HepG2 (cell line): Measurements from ENCODE around the gene DNAJB12. TPM values are rescaled to one million over a fixed set of nuclear protein-coding genes. Genes with fewer than 3 reads are reported as not detected.
A peak's percentile ranks its signal among the peaks of the same experiment; 100 is the strongest.

Experiments used
- FOXK2 ChIP-seq: fragments of 450-650 bp; IDR thresholded peaks from 2 replicates; pipeline ENCODE4 v1.6.1; 2016
- JARID2 ChIP-seq: sonication (generic); formaldehyde crosslinking; IDR thresholded peaks from 2 replicates; pipeline ENCODE4 v1.8.1; 2023; ENCODE audit warnings: missing genetic modification reagents, inconsistent platforms; ENCODE audit not compliant: insufficient replicate concordance
- MAF1 ChIP-seq: sonication (generic); formaldehyde crosslinking; IDR thresholded peaks from 2 replicates; pipeline ENCODE4 v1.5.0; 2020; ENCODE audit warnings: missing genetic modification reagents, borderline replicate concordance
- MED8 ChIP-seq: sonication (generic); formaldehyde crosslinking; IDR thresholded peaks from 2 replicates; pipeline ENCODE4 v1.8.1; 2023; ENCODE audit warnings: mild to moderate bottlenecking, missing genetic modification reagents; ENCODE audit not compliant: insufficient replicate concordance
- MYNN ChIP-seq: sonication (generic); formaldehyde crosslinking; IDR thresholded peaks from 2 replicates; pipeline ENCODE4 v1.4.0; 2020; ENCODE audit warnings: mild to moderate bottlenecking, low read depth, missing genetic modification reagents
- SMAD1 ChIP-seq: sonication (generic); formaldehyde crosslinking; IDR thresholded peaks from 2 replicates; pipeline ENCODE4 v1.4.0; 2020; ENCODE audit warnings: missing genetic modification reagents, low read depth, mild to moderate bottlenecking, borderline replicate concordance
- SMC3 ChIP-seq: IDR thresholded peaks from 2 replicates; pipeline ENCODE4 v1.6.1; 2011; ENCODE audit warnings: low read length, improper control_type of control experiment
- TEAD3 ChIP-seq: optimal IDR thresholded peaks from 2 replicates; pipeline ENCODE3; 2016; ENCODE audit warnings: borderline replicate concordance
- ZBTB7B ChIP-seq: sonication (generic); formaldehyde crosslinking; IDR thresholded peaks from 2 replicates; pipeline ENCODE4 v1.4.0; 2020; ENCODE audit warnings: missing genetic modification reagents
- ZFAT ChIP-seq: sonication (generic); formaldehyde crosslinking; conservative IDR thresholded peaks from 2 replicates; pipeline ENCODE4 v1.8.1; 2023; ENCODE audit warnings: missing genetic modification reagents, inconsistent platforms
- ZNF501 ChIP-seq: sonication (generic); formaldehyde crosslinking; IDR thresholded peaks from 2 replicates; pipeline ENCODE4 v1.5.1; 2020; ENCODE audit warnings: mild to moderate bottlenecking, moderate library complexity, missing genetic modification reagents
- ZNF891 ChIP-seq: sonication (generic); formaldehyde crosslinking; IDR thresholded peaks from 2 replicates; pipeline ENCODE4 v1.5.0; 2020; ENCODE audit warnings: mild to moderate bottlenecking, missing genetic modification reagents
- polyA plus RNA-seq, 8 experiments: library from polyadenylated mRNA; depleted of rRNA in 3 of 8; stranded (reverse) in 7 of 8; unstranded in 1 of 8; fragments of >200 nt; fragmentation: Illumina TruSeq in 4 of 8; extraction: Trizol in 4 of 8; gene quantifications; 2 replicates each; pipeline versions ENCODE4 v1.2.1 to v1.2.3, GENCODE V29; 2011 to 2016; ENCODE audit warnings: low read depth in 4 of 8, missing spikeins in 1 of 8, mixed read lengths in 1 of 8; ENCODE audit not compliant: insufficient read depth in 1 of 8
- total RNA-seq, 5 experiments: library from RNA; depleted of rRNA; stranded (reverse); fragments of >200 nt; fragmentation: Illumina TruSeq; extraction: Trizol; gene quantifications; 2 replicates each; pipeline ENCODE4 v1.2.3, GENCODE V29; 2016; ENCODE audit warnings: low read depth in 1 of 5
- TF ChIP-seq, protein P1 (sequence below): sonication (generic); formaldehyde crosslinking; IDR thresholded peaks from 2 replicates; pipeline ENCODE4 v1.9.0; 2021; ENCODE audit warnings: mild to moderate bottlenecking, missing genetic modification reagents
- TF ChIP-seq, protein P2 (sequence below): sonication (generic); formaldehyde crosslinking; IDR thresholded peaks from 2 replicates; pipeline ENCODE4 v1.4.0; 2020; ENCODE audit warnings: missing genetic modification reagents
- TF ChIP-seq, protein P3 (sequence below): sonication (generic); formaldehyde crosslinking; IDR thresholded peaks from 2 replicates; pipeline ENCODE4 v1.5.0; 2020; ENCODE audit warnings: missing genetic modification reagents
- TF ChIP-seq, protein P4 (sequence below): IDR thresholded peaks from 2 replicates; pipeline ENCODE4 v1.6.1; 2018; ENCODE audit warnings: missing genetic modification reagents, mild to moderate bottlenecking, missing compliant biosample characterization
- TF ChIP-seq, protein P5 (sequence below): sonication (generic); formaldehyde crosslinking; IDR thresholded peaks from 2 replicates; pipeline ENCODE4 v1.8.1; 2023; ENCODE audit warnings: mild to moderate bottlenecking, moderate library complexity, missing genetic modification reagents

DNAJB12 gene
- total and polyA plus RNA-seq, 2 of the 13 experiments (the other 11 are each of a cell fraction or from before 2014, with no cell fraction given), result 10.8 to 18.2 TPM

DNA sequence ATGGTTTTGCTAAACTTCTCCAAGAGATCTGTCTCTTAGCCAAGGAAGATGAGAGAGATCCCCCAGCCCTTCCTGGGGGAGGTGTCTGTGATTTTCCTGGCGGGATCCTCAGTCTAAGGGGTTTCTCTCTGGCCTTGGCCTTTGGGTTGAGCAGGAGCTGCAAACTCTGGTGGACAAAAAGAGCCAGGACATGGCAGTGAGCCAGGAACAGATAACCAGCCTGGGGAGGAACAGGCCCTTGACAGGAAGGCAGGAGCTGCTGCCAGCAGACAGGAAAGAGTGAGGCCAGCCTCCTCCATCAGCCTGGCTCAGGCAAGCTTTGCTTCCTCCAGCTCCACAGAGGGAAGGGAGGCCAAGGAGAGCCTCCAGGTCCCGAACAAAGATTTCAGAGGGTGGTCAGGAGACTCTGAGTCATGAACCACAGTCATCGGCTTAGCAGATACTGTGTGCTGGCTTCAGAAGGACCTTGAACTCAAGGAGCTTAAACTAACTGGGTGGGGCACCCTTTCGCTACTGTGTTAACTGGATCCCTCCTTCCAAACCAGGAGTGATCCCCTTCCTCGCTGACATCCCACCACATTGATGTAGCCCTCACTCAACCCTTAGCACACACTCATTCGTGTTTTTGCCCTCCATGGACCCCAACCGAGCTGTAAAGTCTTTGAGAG is 46.3 kb downstream of the DNAJB12 start (continued):
- TF ChIP-seq, protein P1, sequence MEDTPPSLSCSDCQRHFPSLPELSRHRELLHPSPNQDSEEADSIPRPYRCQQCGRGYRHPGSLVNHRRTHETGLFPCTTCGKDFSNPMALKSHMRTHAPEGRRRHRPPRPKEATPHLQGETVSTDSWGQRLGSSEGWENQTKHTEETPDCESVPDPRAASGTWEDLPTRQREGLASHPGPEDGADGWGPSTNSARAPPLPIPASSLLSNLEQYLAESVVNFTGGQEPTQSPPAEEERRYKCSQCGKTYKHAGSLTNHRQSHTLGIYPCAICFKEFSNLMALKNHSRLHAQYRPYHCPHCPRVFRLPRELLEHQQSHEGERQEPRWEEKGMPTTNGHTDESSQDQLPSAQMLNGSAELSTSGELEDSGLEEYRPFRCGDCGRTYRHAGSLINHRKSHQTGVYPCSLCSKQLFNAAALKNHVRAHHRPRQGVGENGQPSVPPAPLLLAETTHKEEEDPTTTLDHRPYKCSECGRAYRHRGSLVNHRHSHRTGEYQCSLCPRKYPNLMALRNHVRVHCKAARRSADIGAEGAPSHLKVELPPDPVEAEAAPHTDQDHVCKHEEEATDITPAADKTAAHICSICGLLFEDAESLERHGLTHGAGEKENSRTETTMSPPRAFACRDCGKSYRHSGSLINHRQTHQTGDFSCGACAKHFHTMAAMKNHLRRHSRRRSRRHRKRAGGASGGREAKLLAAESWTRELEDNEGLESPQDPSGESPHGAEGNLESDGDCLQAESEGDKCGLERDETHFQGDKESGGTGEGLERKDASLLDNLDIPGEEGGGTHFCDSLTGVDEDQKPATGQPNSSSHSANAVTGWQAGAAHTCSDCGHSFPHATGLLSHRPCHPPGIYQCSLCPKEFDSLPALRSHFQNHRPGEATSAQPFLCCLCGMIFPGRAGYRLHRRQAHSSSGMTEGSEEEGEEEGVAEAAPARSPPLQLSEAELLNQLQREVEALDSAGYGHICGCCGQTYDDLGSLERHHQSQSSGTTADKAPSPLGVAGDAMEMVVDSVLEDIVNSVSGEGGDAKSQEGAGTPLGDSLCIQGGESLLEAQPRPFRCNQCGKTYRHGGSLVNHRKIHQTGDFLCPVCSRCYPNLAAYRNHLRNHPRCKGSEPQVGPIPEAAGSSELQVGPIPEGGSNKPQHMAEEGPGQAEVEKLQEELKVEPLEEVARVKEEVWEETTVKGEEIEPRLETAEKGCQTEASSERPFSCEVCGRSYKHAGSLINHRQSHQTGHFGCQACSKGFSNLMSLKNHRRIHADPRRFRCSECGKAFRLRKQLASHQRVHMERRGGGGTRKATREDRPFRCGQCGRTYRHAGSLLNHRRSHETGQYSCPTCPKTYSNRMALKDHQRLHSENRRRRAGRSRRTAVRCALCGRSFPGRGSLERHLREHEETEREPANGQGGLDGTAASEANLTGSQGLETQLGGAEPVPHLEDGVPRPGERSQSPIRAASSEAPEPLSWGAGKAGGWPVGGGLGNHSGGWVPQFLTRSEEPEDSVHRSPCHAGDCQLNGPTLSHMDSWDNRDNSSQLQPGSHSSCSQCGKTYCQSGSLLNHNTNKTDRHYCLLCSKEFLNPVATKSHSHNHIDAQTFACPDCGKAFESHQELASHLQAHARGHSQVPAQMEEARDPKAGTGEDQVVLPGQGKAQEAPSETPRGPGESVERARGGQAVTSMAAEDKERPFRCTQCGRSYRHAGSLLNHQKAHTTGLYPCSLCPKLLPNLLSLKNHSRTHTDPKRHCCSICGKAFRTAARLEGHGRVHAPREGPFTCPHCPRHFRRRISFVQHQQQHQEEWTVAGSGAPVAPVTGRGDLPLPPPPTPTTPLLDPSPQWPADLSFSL (CRISPR knock-in tag), result no peak
- TF ChIP-seq, protein P2, sequence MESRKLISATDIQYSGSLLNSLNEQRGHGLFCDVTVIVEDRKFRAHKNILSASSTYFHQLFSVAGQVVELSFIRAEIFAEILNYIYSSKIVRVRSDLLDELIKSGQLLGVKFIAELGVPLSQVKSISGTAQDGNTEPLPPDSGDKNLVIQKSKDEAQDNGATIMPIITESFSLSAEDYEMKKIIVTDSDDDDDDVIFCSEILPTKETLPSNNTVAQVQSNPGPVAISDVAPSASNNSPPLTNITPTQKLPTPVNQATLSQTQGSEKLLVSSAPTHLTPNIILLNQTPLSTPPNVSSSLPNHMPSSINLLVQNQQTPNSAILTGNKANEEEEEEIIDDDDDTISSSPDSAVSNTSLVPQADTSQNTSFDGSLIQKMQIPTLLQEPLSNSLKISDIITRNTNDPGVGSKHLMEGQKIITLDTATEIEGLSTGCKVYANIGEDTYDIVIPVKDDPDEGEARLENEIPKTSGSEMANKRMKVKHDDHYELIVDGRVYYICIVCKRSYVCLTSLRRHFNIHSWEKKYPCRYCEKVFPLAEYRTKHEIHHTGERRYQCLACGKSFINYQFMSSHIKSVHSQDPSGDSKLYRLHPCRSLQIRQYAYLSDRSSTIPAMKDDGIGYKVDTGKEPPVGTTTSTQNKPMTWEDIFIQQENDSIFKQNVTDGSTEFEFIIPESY (CRISPR knock-in tag), result no peak
- TF ChIP-seq, protein P3, sequence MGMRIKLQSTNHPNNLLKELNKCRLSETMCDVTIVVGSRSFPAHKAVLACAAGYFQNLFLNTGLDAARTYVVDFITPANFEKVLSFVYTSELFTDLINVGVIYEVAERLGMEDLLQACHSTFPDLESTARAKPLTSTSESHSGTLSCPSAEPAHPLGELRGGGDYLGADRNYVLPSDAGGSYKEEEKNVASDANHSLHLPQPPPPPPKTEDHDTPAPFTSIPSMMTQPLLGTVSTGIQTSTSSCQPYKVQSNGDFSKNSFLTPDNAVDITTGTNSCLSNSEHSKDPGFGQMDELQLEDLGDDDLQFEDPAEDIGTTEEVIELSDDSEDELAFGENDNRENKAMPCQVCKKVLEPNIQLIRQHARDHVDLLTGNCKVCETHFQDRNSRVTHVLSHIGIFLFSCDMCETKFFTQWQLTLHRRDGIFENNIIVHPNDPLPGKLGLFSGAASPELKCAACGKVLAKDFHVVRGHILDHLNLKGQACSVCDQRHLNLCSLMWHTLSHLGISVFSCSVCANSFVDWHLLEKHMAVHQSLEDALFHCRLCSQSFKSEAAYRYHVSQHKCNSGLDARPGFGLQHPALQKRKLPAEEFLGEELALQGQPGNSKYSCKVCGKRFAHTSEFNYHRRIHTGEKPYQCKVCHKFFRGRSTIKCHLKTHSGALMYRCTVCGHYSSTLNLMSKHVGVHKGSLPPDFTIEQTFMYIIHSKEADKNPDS (CRISPR knock-in tag), result no peak
- TF ChIP-seq MAF1 (CRISPR knock-in tag) (no peak), SMAD1 (CRISPR knock-in tag) (no peak), ZFAT (CRISPR knock-in tag) (no peak), ZBTB7B (CRISPR knock-in tag) (0 out of 2 replicates have a peak, but pooled peaks have one; percentile 16), TEAD3 (CRISPR knock-in tag) (peak; percentile 39), SMC3 (no peak), ZNF501 (CRISPR knock-in tag) (no peak), JARID2 (no peak), FOXK2 (no peak), ZNF891 (CRISPR knock-in tag) (no peak), MYNN (CRISPR knock-in tag) (no peak), MED8 (CRISPR knock-in tag) (no peak)
- TF ChIP-seq, protein P4, sequence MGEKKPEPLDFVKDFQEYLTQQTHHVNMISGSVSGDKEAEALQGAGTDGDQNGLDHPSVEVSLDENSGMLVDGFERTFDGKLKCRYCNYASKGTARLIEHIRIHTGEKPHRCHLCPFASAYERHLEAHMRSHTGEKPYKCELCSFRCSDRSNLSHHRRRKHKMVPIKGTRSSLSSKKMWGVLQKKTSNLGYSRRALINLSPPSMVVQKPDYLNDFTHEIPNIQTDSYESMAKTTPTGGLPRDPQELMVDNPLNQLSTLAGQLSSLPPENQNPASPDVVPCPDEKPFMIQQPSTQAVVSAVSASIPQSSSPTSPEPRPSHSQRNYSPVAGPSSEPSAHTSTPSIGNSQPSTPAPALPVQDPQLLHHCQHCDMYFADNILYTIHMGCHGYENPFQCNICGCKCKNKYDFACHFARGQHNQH (CRISPR knock-in tag), result no peak
- TF ChIP-seq, protein P5, sequence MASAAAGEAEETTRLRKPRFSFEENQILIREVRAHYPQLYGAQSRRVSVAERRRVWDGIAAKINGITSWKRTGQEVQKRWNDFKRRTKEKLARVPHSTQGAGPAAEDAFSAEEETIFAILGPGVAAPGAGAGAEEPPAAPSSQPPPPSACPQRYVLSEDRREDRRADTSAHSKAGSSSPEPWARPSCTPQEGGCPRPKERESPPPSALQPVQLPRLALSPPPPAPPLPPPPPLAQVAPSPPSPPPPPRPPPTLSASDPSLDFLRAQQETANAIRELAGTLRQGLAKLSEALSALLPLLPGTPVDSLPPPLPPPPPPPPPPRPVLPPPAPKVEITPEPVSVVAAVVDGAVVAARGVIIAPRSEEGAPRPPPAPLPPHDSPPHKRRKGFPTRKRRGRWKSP, result no peak
